Hematopoietic multipotent progenitor cell treated with erythropoietin and hydrocortisone succinate and interleukin-3 and kit ligand, for 15 days (in vitro differentiated cells): ENCODE data around the gene SH2D6.
"Not testable (repeated sequence)": the region's sequence is repeated elsewhere in the genome, so short reads cannot be mapped to it uniquely, and the experiment has no call there.

ENCODE experiments used
- DNase-seq: peaks from one replicate; pipeline ENCODE4 v3.0.0-alpha.2; 2015; ENCODE audit warnings: low spot score

SH2D6 gene

DNA sequence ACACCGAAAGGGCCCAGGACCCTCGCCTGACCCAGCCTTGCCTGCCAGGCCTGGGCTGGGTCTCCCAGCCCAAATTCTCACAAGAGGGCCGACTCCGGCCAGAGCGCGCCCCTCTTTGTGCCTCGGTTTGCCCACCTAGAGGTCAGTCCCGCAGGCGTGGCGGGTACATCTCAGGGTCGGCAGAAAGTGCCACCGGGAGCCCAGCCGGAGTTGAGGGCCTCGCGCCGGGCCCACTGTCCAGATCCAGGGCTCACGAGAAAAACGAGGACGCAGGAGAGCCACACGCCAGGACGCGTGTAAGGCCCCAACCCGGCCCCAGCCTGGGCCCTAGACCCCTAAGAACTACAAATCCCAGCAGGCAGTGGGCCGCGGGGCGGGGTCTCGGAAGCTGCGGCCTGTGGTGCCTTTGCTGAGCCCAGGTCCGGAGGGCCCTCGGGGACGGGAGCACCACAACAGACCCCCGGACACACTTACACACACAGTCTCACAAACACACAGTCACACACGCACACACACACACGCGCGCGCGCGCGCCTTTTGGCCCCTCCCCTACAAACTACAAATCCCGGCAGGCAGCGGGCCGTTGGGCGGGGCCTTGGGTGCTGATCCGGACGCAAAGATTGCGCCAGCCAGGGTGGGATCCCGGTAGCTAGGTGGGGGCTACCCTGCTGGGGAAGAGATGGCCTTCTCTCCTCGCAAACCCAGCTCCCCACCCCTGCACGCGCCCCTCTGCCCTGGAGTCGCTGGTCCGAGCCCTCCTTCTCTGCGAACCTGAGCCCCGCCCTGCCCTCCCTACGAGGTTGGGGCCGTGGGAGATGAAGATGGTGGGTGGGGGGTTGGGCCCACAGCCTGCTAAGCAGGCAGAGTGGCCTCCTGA lies at the start of gene SH2D6:
Gene SH2D6 (plus strand): TSS at position 583 of the 877 bp plus-strand sequence. CDS start 10,752 bp downstream, outside the sequence.
- peak; percentile 84 for DNase-seq

GRCh38 chr2:85368921-85369320 lies 49.6 kb upstream of the SH2D6 start:
- DNase-seq: no peak

GRCh38 chr2:85369500-85369899 lies 49.0 kb upstream of the SH2D6 start:
- no peak for DNase-seq

DNA sequence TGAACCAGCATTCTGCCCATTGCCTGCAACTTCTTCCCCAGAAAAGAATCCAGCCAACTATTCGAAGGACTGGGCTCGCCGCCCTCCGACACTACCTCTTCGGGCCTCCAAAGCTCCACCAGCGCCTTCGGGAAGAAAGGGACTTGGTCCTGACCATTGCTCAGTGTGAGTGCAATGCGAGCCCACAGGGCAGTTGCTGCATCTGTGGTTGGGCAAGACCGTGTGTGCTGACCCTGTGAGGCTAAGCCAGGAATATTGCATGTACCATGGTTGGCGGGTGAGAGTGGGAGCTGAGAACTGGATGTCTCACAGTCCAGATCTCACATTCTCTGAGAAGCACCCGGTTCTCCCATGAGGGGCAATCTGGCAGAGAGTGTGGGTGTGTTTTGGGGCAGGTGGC lies 47.5 kb upstream of the SH2D6 start:
- no peak for DNase-seq

GRCh38 chr2:85376291-85377065 lies 42.0 kb upstream of the SH2D6 start:
- no peak for DNase-seq

DNA sequence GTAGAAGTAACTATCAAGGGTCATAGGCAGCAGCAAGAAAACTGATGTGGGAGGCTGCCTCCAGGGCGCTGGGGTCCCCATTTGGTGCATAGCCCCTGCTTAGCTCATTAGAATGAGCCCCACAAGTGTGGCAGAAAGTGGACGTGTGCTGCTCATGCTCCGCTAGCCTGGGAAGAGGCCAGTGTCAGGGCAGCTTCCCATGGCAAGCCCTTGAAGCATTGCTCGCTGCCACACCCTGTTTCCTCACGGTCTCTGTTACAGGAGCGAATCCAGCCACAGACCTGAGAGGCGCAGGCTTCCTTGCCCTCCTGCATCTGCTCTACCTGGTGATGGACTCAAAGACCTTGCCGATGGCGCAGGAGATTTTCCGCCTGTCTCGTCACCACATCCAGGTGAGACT lies 41.4 kb upstream of the SH2D6 start:
- no peak for DNase-seq

DNA sequence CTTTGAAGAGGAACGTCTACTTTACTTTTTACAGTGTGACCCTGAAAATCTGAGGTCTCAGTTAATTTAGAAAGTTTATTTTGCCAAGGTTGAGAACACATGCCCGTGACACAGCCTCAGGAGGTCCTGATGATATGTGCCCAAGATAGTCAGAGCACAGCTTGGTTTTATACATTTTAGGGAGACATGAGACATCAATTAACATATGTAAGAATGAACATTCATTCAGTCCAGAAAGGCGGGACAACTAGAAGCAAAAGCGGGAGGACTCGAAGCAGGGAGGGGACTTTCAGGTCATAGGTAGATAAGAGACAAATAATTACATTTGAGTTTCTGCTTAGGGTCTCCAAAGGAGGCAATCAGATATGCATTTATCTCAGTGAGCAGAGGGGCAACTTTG lies 40.3 kb upstream of the SH2D6 start:
- DNase-seq: no peak

GRCh38 chr2:85380048-85380447 lies 38.5 kb upstream of the SH2D6 start:
- DNase-seq: no peak

GRCh38 chr2:85383151-85383550 lies 35.4 kb upstream of the SH2D6 start:
- DNase-seq: not testable (repeated sequence)

- DNase-seq: no peak
Observed at GRCh38 chr2:85383850-85384249, 34.7 kb upstream of the SH2D6 start.

GRCh38 chr2:85385746-85386145 lies 32.8 kb upstream of the SH2D6 start:
- DNase-seq: no peak

- no peak for DNase-seq
Observed at GRCh38 chr2:85387754-85388153, 30.8 kb upstream of the SH2D6 start.

GRCh38 chr2:85388878-85389538 lies 29.5 kb upstream of the SH2D6 start:
- no peak for DNase-seq

DNA sequence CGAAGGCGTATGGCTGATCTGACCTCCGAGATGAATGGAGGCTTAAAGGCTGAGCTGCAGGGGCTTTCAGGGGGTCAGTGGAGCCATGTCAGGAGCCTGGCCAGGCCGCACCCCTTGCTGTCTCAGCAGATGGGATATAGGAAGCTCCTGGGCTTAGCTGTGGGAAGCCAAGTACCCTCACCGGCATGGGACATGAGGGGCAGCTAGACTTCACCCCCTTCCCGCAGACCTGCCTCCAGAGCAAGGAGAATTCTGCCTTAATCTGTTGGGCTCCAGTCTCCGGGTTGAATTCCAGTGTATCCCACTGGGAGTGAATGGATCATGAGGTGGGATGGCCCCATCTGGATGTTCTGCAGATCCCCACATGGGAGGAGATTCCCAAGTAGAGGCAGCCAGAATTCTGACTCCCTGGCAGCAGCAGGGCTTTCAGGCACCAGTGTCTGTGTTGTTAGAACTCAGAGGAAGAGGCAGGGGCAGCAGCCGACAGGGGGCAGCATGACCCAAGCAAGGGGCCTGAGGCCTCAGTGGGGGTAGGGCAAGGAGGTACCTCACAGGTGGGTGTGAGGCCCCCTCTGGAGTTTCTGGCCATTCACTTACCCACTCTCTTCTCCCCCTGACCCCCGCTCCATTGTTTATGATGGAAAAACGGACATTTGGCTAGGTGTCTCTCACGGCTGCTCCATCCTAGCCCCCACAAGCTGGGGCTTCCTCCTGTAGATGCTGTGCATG lies 27.4 kb upstream of the SH2D6 start:
- DNase-seq: peak; percentile 52

GRCh38 chr2:85393836-85394235 lies 24.7 kb upstream of the SH2D6 start:
- no peak for DNase-seq

DNA sequence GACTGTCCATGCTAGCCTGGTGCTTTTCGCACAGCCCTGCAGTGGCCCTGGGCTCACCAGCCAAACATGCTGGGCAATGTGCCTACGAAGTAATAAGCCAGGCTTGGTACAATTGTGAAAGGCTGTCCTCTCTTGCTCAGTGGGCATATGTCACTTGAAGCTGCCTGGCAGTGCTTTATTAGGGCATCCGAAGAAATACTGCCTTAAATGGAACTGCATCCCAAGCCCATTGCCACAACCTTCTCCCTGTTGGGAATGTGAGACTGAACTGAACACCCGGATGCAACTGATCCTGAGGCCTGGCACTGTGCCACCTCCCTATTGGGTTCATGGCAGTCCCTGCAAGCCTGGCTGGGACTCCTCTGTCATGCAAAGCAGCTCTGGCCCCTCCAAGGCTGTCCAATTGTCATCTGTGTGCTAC lies 24.2 kb upstream of the SH2D6 start:
- DNase-seq: no peak

GRCh38 chr2:85394976-85395375 lies 23.5 kb upstream of the SH2D6 start:
- DNase-seq: no peak

- no peak for DNase-seq
Observed at GRCh38 chr2:85395912-85396475, 22.5 kb upstream of the SH2D6 start.

GRCh38 chr2:85396531-85397470 lies 21.7 kb upstream of the SH2D6 start:
- DNase-seq: no peak

GRCh38 chr2:85397925-85398331 lies 20.6 kb upstream of the SH2D6 start:
- no peak for DNase-seq
